Upper lobe of right lung (tissue), 1 donor: ENCODE measurements around the gene FHIT. TPM values are rescaled to one million over a fixed set of nuclear protein-coding genes. Genes with fewer than 3 reads are reported as not detected.

ENCODE experiments used
- ATAC-seq: fragments of 200-7000 bp; cut with Tn5 transposase; one replicate; pipeline ENCODE4 v1.9.1; 2020; ENCODE audit warnings: mild to moderate bottlenecking, moderate library complexity
- DNase-seq: peaks from one replicate; pipeline ENCODE4 v3.0.0-alpha.2; 2020
- H3K27ac ChIP-seq: fragments of 200-600 bp; one replicate; pipeline ENCODE4 v1.8.0; 2022
- H3K27me3 ChIP-seq: fragments of 200-600 bp; one replicate; pipeline ENCODE4 v1.8.0; 2022; ENCODE audit warnings: mild to moderate bottlenecking
- H3K36me3 ChIP-seq: fragments of 200-600 bp; one replicate; pipeline ENCODE4 v1.8.0; 2022
- H3K4me1 ChIP-seq: fragments of 200-600 bp; one replicate; pipeline ENCODE4 v1.8.0; 2022
- H3K4me3 ChIP-seq: fragments of 200-600 bp; one replicate; pipeline ENCODE4 v1.8.0; 2022; ENCODE audit warnings: mild to moderate bottlenecking
- H3K9me3 ChIP-seq: fragments of 200-600 bp; one replicate; pipeline ENCODE4 v1.8.0; 2022
- CTCF ChIP-seq: fragments of 200-600 bp; IDR thresholded peaks from one replicate; pipeline ENCODE4 v1.8.0; 2022; ENCODE audit warnings: antibody characterized with exemption
- intact Hi-C: fragments of 100-400 bp; cut with DNase I; formaldehyde crosslinking; loops from one replicate; pipeline ENCODE4 v1.11.0; 2022
- total RNA-seq: library from RNA; stranded (reverse); fragmentation: NEBNext Ultra II Directional; extraction: Animal tissue kit (Norgen Biotek cat#: 25700); gene quantifications from one replicate; pipeline ENCODE4 v1.2.1, GENCODE V29; 2021
- donor health status: DM: no; HTN: yes; CAD: no; lungs with severe emphysema.

The FHIT gene
- total RNA-seq, 1 donor from 2014 or later: 9.6 TPM

GRCh38 chr3:59734061-59734460 lies 1517.2 kb downstream of the FHIT start:
- DNase-seq: no peak
- Histone ChIP-seq H3K4me3 (no peak overlapping the region), H3K27ac (no peak overlapping the region), H3K4me1 (no peaks in the 10 kb centered on the region), H3K36me3 (no peaks in the 10 kb centered on the region), H3K9me3 (no peaks in the 10 kb centered on the region), H3K27me3 (no peaks in the 10 kb centered on the region)
- TF ChIP-seq CTCF: no peak
- intact Hi-C loops: no loop called here
- no peak for ATAC-seq

GRCh38 chr3:59733041-59733809 lies 1518.0 kb downstream of the FHIT start:
- H3K9me3 ChIP-seq: no peaks in the 10 kb centered on the region
- no peaks in the 10 kb centered on the region for H3K27me3 ChIP-seq
- H3K36me3 ChIP-seq: no peaks in the 10 kb centered on the region
- intact Hi-C loops: no loop called here
- DNase-seq: no peak
- no peak for TF ChIP-seq CTCF
- no peak overlapping the region for H3K4me3 ChIP-seq
- no peak for ATAC-seq
- H3K4me1 ChIP-seq: no peaks in the 10 kb centered on the region
- no peak overlapping the region for H3K27ac ChIP-seq

GRCh38 chr3:59731943-59732342 lies 1519.3 kb downstream of the FHIT start:
- H3K4me3 ChIP-seq: no peak overlapping the region
- intact Hi-C loops: no loop called here
- no peak for TF ChIP-seq CTCF
- no peak overlapping the region for H3K27ac ChIP-seq
- no peaks in the 10 kb centered on the region for H3K9me3 ChIP-seq
- no peaks in the 10 kb centered on the region for H3K27me3 ChIP-seq
- no peaks in the 10 kb centered on the region for H3K36me3 ChIP-seq
- ATAC-seq: no peak
- H3K4me1 ChIP-seq: no peaks in the 10 kb centered on the region
- DNase-seq: no peak

GRCh38 chr3:59730591-59730990 lies 1520.7 kb downstream of the FHIT start:
- DNase-seq (no peak), ATAC-seq (no peak)
- no peaks in the 10 kb centered on the region for H3K27me3 ChIP-seq
- no peaks in the 10 kb centered on the region for H3K36me3 ChIP-seq
- H3K9me3 ChIP-seq: no peaks in the 10 kb centered on the region
- no peak for TF ChIP-seq CTCF
- no peak overlapping the region for H3K27ac ChIP-seq
- no peak overlapping the region for H3K4me3 ChIP-seq
- intact Hi-C loops: no loop called here
- H3K4me1 ChIP-seq: no peaks in the 10 kb centered on the region

- intact Hi-C loops: no loop called here
- H3K27ac ChIP-seq: no peak overlapping the region
- H3K27me3 ChIP-seq: no peaks in the 10 kb centered on the region
- no peak for TF ChIP-seq CTCF
- ATAC-seq (no peak), DNase-seq (no peak)
- no peak overlapping the region for H3K4me3 ChIP-seq
- no peaks in the 10 kb centered on the region for H3K9me3 ChIP-seq
- no peaks in the 10 kb centered on the region for H3K4me1 ChIP-seq
- no peaks in the 10 kb centered on the region for H3K36me3 ChIP-seq
Measured at GRCh38 chr3:59728587-59728908, 1522.7 kb downstream of the FHIT start.
